ENCODE data around the gene OVCA2. TPM values are rescaled to one million over a fixed set of nuclear protein-coding genes. Genes with fewer than 3 reads are reported as not detected.
A peak's percentile ranks its signal among the peaks of the same experiment; 100 is the strongest.

The OVCA2 gene
- total and polyA plus RNA-seq, 2 experiments from 2014 or later, result 66.1 to 92.0 TPM

DNA sequence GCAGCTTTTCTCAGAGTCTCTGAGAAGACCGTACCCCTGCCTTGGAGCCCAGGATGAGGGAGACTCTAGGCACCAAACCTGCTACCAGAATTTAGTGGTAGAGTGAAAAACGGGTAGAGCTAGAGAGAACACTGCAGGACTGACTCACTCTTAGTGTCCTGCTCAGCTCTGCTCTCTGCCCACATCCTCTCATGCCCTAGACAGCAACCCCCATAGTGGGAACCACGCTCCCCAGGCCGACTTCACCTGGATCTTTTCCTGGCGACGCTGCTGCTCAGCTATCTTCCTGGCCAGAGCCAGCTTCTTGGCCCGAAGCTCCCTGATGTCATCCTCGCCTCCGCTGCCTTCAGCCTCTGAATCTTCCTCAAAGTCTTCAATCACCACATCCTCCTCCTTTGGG, 39.7 kb downstream of the OVCA2 start:
- Histone ChIP-seq H4K20me1 (ENCODE audit: insufficient read depth) (no peaks in the 10 kb centered on the region), H3K4me2 (ENCODE audit: unreplicated experiment) (peak overlapping the region; percentile 38), H3K9me3 (ENCODE audit: low read depth) (no peaks in the 10 kb centered on the region), H3K36me3 (ENCODE audit: low read depth) (peaks cover 6% of the 10 kb centered on the region; the same call in 1 of the 2 replicates), H3K9me2 (ENCODE audit: insufficient read depth) (no peaks in the 10 kb centered on the region), H3K79me2 (ENCODE audit: insufficient read depth) (no peaks in the 10 kb centered on the region), H3K27me3 (replicated peaks; ENCODE audit: insufficient read depth) (no peaks in the 10 kb centered on the region), H3F3A (ENCODE audit: insufficient read depth) (peaks cover 40% of the 10 kb centered on the region), H2AFZ (no peak overlapping the region), H3K9ac (peak overlapping the region; percentile 68), H3K4me3 (no peak overlapping the region), H3K27ac (peak overlapping the region; percentile 86), H3K4me1 (ENCODE audit: insufficient read depth) (peaks cover 52% of the 10 kb centered on the region)
- DNase-seq, result peak; percentile 89
- in situ Hi-C loops (cut with MboI), result loop anchor here (10.0 kb wide), 1 partner anchor 153 kb away; no protein-coding TSS in a partner anchor
- WGBS, 2 experiments (ENCODE audit: low coverage in 1 of 2, low lambda C conversion rate in 2 of 2, missing lambda C conversion rate in 2 of 2), result 6 to 14% methylated on average over 9 of the region's 9 CpGs
- TF ChIP-seq EZH2phosphoT487 (IDR thresholded peaks at IDR 0.05; ENCODE audit: insufficient read depth, low read depth), result no peak
- no peak for TF ChIP-seq EZH2 (IDR thresholded peaks at IDR 0.05; ENCODE audit: insufficient read depth, poor library complexity, severe bottlenecking)

DNA sequence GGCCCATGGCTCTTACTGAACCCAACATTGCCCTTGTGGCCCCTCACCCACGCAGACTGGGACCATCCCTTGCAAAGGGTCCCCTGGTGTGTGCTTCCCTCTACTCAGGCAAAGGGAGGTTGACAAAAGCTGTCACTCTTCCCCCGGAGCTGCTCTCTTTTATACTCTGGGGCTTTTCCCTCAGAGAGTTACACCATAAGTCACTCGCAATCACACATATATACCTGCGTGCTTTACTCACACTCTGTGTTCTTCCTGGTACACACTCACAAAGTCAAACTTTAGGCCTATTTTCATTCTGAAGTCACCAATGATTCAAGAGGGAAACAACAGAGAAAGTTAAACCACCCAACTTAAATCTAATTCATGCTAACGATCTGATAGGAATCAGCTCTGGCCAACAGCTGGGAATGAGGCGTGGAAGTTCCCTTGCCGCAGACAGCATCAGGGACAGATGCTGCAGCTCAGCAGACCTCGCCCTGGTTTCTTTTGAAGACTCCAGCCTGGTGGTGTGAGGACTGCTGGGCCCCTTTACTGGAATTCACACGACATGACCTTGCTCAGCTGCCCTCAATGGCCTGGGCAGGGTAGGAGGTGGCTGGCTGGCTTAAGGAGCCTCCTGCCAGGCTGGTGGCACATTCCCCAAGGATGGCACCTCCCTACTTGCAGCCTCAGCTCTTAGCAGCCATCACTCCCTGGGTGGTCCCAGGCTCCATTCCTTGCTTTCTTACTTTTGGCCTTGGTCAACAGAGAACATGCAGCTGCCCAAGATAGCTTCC, 40.4 kb downstream of the OVCA2 start:
- no peaks in the 10 kb centered on the region for H4K20me1 ChIP-seq (ENCODE audit: insufficient read depth)
- peaks cover 40% of the 10 kb centered on the region for H3F3A ChIP-seq (ENCODE audit: insufficient read depth)
- H3K79me2 ChIP-seq (ENCODE audit: insufficient read depth), result no peaks in the 10 kb centered on the region
- no peak overlapping the region for H3K4me3 ChIP-seq
- H3K27ac ChIP-seq, result peak overlapping the region; percentile 86
- no peaks in the 10 kb centered on the region for H3K9me3 ChIP-seq (ENCODE audit: low read depth)
- H3K9ac ChIP-seq, result peak overlapping the region; percentile 68
- no peaks in the 10 kb centered on the region for H3K27me3 ChIP-seq (replicated peaks; ENCODE audit: insufficient read depth)
- H3K4me2 ChIP-seq (ENCODE audit: unreplicated experiment), result peak overlapping the region; percentile 38
- no peaks in the 10 kb centered on the region for H3K9me2 ChIP-seq (ENCODE audit: insufficient read depth)
- H3K36me3 ChIP-seq (ENCODE audit: low read depth), result peaks cover 6% of the 10 kb centered on the region; the same call in 1 of the 2 replicates
- WGBS, 2 experiments (ENCODE audit: low coverage in 1 of 2, low lambda C conversion rate in 2 of 2, missing lambda C conversion rate in 2 of 2), result 46 to 48% methylated on average over 9 of the region's 9 CpGs
- H3K4me1 ChIP-seq (ENCODE audit: insufficient read depth), result peaks cover 52% of the 10 kb centered on the region
- no peak overlapping the region for H2AFZ ChIP-seq
- in situ Hi-C loops (cut with MboI), result loop anchor here (10.0 kb wide), 1 partner anchor 153 kb away; no protein-coding TSS in a partner anchor
- TF ChIP-seq EZH2 (IDR thresholded peaks at IDR 0.05; ENCODE audit: insufficient read depth, poor library complexity, severe bottlenecking) (no peak), EZH2phosphoT487 (IDR thresholded peaks at IDR 0.05; ENCODE audit: insufficient read depth, low read depth) (no peak)
- DNase-seq, result peak; percentile 60

DNA sequence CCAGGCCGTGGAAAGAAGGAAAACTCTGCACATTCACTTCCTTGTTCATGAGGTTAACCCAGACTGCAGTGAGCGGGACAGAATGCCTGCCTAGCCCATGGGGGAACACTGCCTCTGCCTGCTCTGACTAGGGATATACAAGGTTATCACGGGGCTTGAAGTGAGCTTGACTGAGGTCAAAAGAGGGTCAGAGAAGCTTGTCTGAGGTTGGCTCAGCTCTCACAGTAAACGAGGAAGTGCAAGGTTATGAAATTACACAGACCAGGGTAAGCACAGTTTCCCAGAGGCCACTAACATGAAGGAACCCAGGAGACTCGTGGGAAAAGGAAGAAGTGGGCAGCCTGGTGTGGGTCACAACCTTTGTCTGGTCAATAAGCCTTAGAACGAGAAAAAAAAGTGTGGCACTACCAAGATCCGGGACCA, 41.8 kb downstream of the OVCA2 start:
- 48 to 52% methylated on average over 7 of the region's 7 CpGs for WGBS, 2 experiments (ENCODE audit: low coverage in 1 of 2, low lambda C conversion rate in 2 of 2, missing lambda C conversion rate in 2 of 2)
- H3K9me3 ChIP-seq (ENCODE audit: low read depth), result no peaks in the 10 kb centered on the region
- no peak overlapping the region for H2AFZ ChIP-seq
- peak overlapping the region; percentile 96 for H3K27ac ChIP-seq
- peak overlapping the region; percentile 81 for H3K9ac ChIP-seq
- in situ Hi-C loops (cut with MboI), result loop anchor here (10.0 kb wide), 1 partner anchor 151 kb away; no protein-coding TSS in a partner anchor
- DNase-seq, result no peak
- no peak overlapping the region for H3K4me2 ChIP-seq (ENCODE audit: unreplicated experiment)
- no peak overlapping the region for H3K4me3 ChIP-seq
- H4K20me1 ChIP-seq (ENCODE audit: insufficient read depth), result no peaks in the 10 kb centered on the region
- TF ChIP-seq EZH2phosphoT487 (IDR thresholded peaks at IDR 0.05; ENCODE audit: insufficient read depth, low read depth) (no peak), EZH2 (IDR thresholded peaks at IDR 0.05; ENCODE audit: insufficient read depth, poor library complexity, severe bottlenecking) (no peak)
- peaks cover 46% of the 10 kb centered on the region for H3F3A ChIP-seq (ENCODE audit: insufficient read depth)
- peaks cover 1% of the 10 kb centered on the region; the same call in 1 of the 2 replicates for H3K36me3 ChIP-seq (ENCODE audit: low read depth)
- H3K9me2 ChIP-seq (ENCODE audit: insufficient read depth), result no peaks in the 10 kb centered on the region
- peaks cover 55% of the 10 kb centered on the region for H3K4me1 ChIP-seq (ENCODE audit: insufficient read depth)
- no peaks in the 10 kb centered on the region for H3K27me3 ChIP-seq (replicated peaks; ENCODE audit: insufficient read depth)
- no peaks in the 10 kb centered on the region for H3K79me2 ChIP-seq (ENCODE audit: insufficient read depth)

DNA sequence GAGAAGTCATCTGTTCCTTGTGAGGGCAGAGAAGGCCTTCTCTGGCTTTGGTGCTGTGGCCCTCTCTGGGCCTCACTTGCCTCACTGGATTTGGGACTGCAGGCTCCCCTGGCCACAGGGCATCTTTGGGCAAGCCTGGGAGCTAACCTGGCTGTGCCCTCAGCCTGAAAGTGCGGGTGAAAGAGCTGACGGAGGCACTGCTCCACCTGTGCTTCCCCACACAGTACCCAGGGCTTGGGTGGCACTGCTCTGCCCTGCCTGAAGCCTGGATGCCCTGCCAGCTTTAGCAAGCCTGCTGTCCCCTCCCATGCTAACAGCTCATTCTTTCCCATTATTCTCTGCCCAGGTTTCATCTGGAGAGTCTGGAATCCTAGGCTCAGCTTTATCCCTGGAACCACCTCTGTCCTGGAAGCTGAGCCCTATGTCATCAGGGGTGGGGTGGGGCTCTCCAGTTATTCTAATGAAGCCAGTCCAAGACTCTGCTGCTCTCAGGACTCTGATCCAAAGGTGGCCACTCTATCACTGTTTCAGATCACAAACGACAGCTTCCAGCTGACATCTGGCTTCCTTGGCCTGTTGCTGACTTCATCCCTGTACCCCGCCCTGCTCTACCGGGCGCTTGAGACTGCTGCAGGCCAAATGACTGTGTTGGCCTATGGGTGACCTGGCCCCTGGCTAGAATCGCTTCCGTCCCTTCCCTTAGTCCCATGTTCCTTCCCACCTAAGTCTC, 42.4 kb downstream of the OVCA2 start:
- H3K4me1 ChIP-seq (ENCODE audit: insufficient read depth), result peaks cover 61% of the 10 kb centered on the region
- H3K79me2 ChIP-seq (ENCODE audit: insufficient read depth), result no peaks in the 10 kb centered on the region
- no peaks in the 10 kb centered on the region for H4K20me1 ChIP-seq (ENCODE audit: insufficient read depth)
- H3K4me2 ChIP-seq (ENCODE audit: unreplicated experiment), result peak overlapping the region; percentile 46
- in situ Hi-C loops (cut with MboI), result loop anchor here (10.0 kb wide), 1 partner anchor 151 kb away; no protein-coding TSS in a partner anchor
- H3K27me3 ChIP-seq (replicated peaks; ENCODE audit: insufficient read depth), result no peaks in the 10 kb centered on the region
- WGBS, 2 experiments (ENCODE audit: low coverage in 1 of 2, low lambda C conversion rate in 2 of 2, missing lambda C conversion rate in 2 of 2), result 15 to 21% methylated on average over 8 of the region's 8 CpGs
- TF ChIP-seq EZH2phosphoT487 (IDR thresholded peaks at IDR 0.05; ENCODE audit: insufficient read depth, low read depth) (no peak), EZH2 (IDR thresholded peaks at IDR 0.05; ENCODE audit: insufficient read depth, poor library complexity, severe bottlenecking) (no peak)
- no peaks in the 10 kb centered on the region for H3K36me3 ChIP-seq (ENCODE audit: low read depth)
- H3K9me2 ChIP-seq (ENCODE audit: insufficient read depth), result no peaks in the 10 kb centered on the region
- H3K4me3 ChIP-seq, result 0 out of 2 replicates have a peak overlapping the region, but pooled peaks have one; percentile 1
- H3K27ac ChIP-seq, result peak overlapping the region; percentile 96
- H3F3A ChIP-seq (ENCODE audit: insufficient read depth), result peaks cover 48% of the 10 kb centered on the region
- no peak overlapping the region for H2AFZ ChIP-seq
- peak; percentile 92 for DNase-seq
- no peaks in the 10 kb centered on the region for H3K9me3 ChIP-seq (ENCODE audit: low read depth)
- H3K9ac ChIP-seq, result peak overlapping the region; percentile 81

Data from GM23248 (cell line).